T47D (cell line): ENCODE results near the gene FREY1.
"Not testable (repeated sequence)": the region's sequence is repeated elsewhere in the genome, so short reads cannot be mapped to it uniquely, and the experiment has no call there.

Experiments
- DNase-seq, 2 experiments: peaks; one replicate each; pipeline versions ENCODE4 v3.0.0 to v3.0.0-alpha.2; 2011 to 2012; ENCODE audit warnings: low read depth in 1 of 2, low spot score in 1 of 2
- JUND ChIP-seq: IDR thresholded peaks from 2 replicates; pipeline ENCODE4 v1.6.1; 2012; ENCODE audit warnings: low read depth
- in situ Hi-C: cut with HindIII; loops from 2 replicates; pipeline ENCODE4 v1.10.0; 2016; ENCODE audit warnings: low sequenced_read_pairs, low pct_unique_long_range_greater_than_20kb

FREY1 gene

DNA sequence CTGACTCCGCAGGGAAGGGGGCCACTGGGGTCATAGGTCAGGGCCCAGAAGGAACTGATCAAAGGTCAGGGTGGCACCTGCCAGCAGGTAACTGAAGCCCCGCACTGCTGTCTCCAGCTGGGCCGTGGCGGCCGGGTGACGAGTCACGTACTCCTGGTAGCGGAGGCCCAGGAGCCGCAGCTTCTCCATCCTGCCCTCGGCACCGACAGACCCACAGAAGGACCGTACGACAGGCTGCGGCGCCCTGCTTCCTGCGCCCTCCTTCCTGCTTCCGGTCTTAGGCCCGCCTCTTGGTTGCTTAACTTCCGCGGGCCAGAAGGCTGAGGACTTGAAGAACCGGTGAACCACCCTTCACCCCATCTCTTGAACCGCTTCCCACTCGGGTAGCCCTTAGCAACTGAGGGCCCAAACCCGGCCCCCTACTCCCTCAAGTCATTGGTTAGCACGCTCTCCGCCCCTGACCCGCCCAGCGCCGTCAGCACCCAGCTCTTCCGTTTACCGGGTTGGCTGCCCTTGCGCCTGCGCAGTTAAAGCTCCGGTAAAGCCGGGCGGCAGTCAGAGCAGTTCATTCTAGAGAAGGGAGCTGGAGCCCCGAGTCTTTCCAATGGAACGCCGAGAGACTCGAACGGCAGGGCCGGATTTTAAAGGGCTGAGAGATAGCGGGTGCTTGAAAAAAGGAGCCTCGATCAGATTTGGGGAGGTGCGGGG, 10.7 kb upstream of the FREY1 start, which contains the start of gene PEX16:
Gene PEX16 (minus strand): TSS at position 255 of the 708 bp plus-strand sequence. CDS start 66 bp downstream, at position 189.
- in situ Hi-C loops, result no loop called here
- peak; percentile 98 to 100 for DNase-seq
- no peak for TF ChIP-seq JUND

GRCh38 chr11:45917286-45917622, 10.2 kb upstream of the FREY1 start:
- in situ Hi-C loops, result no loop called here
- no peak for DNase-seq
- no peak for TF ChIP-seq JUND

- TF ChIP-seq JUND, result no peak
- in situ Hi-C loops, result no loop called here
- DNase-seq, result no peak
These were observed 8.4 kb upstream of the FREY1 start for GRCh38 chr11:45915446-45915845.

DNA sequence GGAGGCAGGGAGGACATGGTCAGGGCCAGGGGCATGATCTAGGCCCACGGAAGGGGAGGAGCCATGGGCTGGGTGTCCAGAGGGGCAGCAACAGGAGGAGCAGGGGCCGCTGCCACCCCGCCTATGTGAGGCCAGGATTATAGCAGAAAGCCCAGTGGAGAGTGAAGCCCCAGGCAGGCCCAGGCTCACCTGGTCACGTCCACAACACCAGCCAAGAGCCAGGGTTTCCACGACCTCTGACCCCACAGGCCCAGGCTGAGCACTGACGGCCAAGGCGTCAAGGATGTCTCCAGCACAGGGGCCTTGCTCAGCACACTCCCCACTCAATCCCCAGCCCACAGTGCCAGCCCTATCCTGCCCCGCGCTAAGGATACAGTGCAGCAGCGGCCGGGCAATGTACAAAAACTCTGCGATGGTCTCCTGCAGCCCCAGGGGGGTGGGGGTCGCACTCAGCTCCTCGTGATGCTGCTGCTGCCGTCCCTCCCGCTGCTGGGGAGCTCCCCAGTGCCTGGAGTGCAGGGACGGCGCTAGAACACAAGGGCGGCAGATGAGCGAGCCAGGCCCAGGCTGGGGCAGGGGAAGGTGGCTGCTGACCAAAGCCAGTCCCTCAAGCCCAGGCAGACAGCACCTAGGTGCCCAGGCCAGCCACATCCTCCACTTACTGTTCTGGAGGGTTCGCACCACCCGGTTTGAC, 7.0 kb upstream of the FREY1 start:
- in situ Hi-C loops, result no loop called here
- DNase-seq, result no peak
- no peak for TF ChIP-seq JUND

DNA sequence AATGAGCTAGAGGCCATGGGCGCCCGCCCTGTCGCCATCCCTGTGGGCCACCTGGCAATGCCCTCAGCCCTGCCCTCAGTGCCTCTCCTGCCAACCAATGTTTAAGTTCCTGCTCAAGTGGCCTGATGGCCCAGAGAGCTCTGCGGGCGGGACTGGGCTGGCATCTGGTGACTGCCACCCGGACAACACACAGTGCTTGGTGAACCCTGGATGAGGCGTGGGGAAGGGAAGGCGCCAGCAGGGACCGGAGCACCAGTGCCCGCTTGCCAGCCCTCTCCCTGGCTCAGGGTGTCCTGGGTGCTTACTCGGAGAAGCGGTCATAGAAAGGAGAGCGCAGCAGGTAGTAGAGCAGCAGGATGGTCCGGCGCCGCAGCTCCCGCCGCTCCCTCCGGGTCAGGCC, 6.4 kb upstream of the FREY1 start:
- in situ Hi-C loops, result no loop called here
- no peak for DNase-seq
- TF ChIP-seq JUND, result no peak

DNA sequence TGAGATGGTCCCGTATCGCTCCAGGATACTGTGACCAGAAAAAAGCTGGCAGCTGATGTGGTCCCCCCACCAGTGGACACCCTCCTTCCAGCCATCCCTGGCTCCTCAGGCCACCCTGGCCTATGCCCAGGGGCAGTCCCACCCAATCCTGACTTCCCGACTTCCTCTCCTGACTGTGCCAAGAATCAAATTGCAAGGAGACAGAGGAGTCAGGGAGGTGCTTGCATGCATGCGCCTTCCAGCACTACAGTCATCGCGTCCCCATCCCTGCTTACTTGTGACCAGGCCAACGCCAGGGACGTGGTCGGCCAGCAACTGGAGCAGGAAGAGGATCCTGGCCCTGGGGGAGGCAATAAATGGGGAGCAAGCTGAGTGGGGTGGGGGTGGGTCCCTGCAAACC, 3.6 kb upstream of the FREY1 start:
- no peak for TF ChIP-seq JUND
- in situ Hi-C loops, result no loop called here
- DNase-seq, result no peak

DNA sequence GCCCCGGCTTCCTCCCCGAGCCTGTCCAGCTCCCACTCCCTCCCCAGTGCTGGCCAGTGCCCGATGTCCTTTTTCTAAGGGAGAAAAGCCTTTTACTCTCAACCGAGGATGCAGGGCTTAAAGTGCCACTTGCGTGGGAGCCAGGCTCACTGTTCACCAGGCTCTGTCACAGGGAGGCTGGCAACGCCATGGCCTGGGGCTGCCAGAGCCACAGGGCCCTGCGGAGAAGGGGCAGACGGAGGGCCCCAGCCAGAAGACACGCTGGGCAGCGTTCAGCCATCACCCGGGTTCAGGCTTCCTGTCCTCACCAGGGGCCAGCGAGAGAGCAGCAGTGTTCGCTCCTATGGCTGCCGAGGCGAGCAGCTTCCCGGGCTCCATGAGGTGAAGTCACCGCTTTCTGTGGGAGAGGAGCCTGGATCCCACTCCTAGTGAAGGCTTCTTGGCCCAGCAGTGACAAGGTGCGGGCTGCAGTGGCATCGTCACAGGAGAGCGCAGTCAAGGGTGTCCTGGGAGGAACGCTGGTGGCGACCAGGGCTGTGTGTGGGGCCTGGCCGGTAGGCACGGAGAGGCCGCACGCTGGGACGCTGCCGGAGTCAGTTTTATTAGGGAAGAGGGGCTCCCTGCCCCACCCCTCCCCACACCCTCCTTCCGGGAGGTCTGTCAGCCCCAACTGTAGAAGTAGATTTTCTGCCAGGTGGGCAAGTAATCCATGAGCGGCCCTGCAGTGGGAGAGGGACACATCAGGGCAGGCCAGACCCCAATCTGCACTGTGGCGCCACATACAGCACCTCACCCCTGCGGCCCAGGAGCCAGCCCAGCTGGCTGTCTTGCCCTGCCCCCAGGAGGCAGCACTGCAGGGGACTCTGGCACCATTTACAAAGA, 2.8 kb upstream of the FREY1 start:
- TF ChIP-seq JUND, result no peak
- DNase-seq, result no peak
- in situ Hi-C loops, result no loop called here

- no peak for DNase-seq
- in situ Hi-C loops, result no loop called here
- no peak for TF ChIP-seq JUND
These were observed 870 bp upstream of the FREY1 start for GRCh38 chr11:45907911-45908370.

- DNase-seq, result no peak
- TF ChIP-seq JUND, result no peak
- in situ Hi-C loops, result no loop called here
These were observed 882 bp downstream of the FREY1 start for GRCh38 chr11:45906096-45906682.

GRCh38 chr11:45905576-45905975, 1.5 kb downstream of the FREY1 start:
- in situ Hi-C loops, DNase-seq: not testable (repeated sequence)

DNA sequence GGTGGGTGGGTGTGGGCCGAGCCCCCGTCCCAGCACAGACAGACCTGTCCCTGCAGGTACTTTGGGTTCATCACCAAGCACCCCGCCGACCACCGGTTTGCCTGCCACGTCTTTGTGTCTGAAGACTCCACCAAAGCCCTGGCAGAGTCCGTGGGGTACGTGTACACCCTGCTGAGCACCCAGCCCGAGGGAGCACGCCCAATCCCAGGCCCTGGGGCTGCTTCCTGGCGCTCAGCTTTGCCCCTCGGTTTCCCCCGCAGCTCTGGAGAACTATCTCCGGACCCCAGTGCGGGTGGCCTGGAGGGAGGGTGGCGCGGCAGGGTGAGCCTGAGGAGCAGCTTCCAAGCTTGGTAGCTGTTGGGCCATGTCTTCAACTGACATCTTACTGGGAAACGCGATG, 2.0 kb downstream of the FREY1 start:
- in situ Hi-C loops, result no loop called here
- TF ChIP-seq JUND, result no peak
- no peak for DNase-seq

DNA sequence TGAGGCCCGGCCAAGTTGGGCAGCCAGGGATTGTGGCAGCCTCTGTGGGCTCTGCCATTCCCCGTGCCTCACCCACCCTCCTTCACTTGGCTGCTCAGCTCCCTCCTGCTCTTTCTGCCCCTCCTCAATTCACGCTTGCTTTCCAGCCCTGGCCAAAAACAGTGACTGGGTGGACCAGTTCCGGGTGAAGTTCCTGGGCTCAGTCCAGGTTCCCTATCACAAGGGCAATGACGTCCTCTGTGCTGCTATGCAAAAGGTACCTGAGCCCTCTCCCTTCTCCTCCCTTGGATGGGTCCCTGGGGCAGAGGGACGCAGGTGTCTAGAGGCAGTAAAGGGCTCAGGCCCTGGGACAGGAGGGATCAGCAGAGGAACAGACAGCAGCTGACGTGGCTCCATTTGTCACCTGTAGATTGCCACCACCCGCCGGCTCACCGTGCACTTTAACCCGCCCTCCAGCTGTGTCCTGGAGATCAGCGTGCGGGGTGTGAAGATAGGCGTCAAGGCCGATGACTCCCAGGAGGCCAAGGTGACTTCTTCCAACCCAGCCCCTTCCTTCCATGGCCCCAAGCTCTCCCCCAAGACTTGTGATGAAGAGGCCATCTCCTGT, 2.7 kb downstream of the FREY1 start:
- no peak for TF ChIP-seq JUND
- in situ Hi-C loops, result no loop called here
- no peak for DNase-seq
